HG02763 (cell line): ENCODE data around the gene SMIM41.

Experiments used
- ATAC-seq: cut with Tn5 transposase; IDR thresholded peaks from one replicate; pipeline ENCODE4 v1.9.1; 2021; ENCODE audit warnings: mild to moderate bottlenecking, moderate library complexity; ENCODE audit not compliant: unreplicated experiment

Gene SMIM41

DNA sequence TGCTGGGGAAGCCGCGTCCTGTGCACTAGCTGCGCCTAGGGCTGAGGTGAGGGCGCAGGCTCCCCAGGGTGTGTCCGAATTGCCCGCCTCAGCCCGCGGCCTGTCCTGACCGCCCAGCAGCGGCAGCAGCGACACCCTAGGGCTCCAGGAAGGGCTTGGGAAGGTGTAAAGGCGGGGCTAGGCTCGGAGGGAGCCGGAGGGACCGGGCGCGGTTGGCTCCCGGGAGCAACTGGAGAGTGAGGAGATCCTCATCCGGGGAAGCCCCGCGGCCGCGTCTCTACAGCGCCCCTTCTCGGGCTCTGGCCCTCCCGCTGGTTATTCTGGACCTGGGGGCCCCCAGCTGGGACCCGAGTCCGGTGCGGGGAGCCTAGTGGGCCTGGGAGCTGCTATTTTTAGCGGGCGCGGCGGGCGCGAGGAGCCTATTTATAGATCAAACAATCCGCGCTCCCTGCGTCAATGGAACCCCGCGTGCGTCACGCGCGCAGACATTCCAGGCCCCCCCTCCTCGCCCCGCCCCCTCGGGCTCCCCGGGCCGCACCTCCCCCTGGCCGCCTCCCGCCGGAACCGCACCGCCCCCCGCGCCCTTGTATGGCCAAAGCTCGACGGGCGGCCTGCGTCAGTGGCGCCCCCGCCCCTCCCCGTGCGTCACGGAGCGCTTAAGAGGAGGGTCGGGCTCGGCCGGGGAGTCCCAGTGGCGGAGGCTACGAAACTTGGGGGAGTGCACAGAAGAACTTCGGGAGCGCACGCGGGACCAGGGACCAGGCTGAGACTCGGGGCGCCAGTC, 28.6 kb upstream of the SMIM41 start, which contains the start of gene NR4A1:
Gene NR4A1 (plus strand): TSS at position 685 of the 784 bp plus-strand sequence. CDS start 2,887 bp downstream, outside the sequence.
- ATAC-seq, result peak; percentile 77

DNA sequence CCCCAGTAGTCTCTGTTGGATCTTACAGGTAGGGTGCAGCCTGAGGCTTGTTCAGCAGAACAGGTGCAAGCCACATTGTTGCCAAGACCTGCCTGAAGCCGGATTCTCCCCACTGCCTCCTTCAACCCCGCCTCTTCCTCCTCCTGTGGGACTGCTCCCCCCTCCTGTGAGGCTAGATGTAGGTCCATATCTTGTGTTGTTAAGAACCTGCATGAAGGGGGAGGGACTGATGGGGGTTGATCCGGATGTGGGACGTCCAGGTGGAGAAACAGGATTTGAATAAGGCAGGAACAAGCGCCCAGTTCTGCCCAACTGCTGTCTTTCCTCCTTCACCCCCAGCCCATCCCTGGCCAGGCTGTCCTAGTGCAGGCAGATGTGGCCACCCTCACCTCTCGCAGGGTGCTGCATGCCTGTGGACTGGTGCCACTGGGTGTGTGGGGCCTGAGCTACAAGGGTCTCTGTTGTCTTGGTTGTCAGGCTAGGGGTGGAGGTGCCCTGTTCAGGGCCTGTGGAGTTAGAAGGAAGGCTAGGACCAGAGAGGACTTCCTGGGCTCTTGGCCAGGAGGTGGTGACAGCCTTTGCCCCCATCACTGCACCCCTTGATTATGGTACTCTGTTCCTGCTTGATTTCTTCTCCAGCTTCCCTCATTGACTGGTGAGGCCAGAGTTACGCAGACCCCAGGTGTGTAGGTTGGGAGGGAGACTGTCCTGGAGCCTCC, 26.9 kb upstream of the SMIM41 start:
- no peak for ATAC-seq

DNA sequence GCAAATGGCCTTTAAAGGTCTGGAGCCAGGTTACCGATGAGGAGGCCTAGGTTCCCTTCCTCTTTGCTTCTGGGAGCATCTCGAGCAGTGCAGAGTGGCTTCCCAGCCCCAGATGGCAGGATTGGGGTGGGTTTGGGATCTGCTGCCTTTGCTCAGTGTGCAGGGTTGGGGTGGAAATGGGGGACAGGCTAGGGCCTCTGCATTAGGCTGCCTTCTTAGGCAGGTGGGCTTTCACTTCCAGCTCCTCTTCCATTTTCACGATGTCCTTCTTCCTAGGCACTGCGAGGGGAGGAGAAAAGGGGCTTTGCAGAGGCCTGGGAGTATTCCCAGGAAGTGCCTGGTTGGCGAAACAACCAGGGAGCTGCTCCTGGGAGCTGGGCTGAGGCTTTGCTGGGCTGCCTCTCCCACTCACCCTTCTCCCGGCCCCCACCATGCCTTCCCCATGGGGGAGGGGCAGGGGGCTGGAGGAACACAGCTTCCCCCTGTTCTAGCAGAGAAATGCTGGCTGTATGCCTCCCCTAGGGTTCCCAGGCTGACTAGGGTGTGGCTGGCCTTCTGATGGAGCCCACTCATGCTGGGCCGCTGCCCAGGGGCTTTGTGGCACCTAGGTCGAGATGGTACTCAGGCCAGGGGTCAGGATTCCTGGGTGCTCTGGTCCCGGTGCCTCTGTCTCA, 25.8 kb upstream of the SMIM41 start:
- no peak for ATAC-seq

DNA sequence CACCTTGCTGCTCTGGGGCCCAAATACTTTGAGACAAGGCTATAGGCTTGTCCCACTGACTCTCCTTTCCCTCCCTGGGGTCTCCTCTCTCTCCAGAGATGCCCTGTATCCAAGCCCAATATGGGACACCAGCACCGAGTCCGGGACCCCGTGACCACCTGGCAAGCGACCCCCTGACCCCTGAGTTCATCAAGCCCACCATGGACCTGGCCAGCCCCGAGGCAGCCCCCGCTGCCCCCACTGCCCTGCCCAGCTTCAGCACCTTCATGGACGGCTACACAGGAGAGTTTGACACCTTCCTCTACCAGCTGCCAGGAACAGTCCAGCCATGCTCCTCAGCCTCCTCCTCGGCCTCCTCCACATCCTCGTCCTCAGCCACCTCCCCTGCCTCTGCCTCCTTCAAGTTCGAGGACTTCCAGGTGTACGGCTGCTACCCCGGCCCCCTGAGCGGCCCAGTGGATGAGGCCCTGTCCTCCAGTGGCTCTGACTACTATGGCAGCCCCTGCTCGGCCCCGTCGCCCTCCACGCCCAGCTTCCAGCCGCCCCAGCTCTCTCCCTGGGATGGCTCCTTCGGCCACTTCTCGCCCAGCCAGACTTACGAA, 25.2 kb upstream of the SMIM41 start:
- ATAC-seq, result no peak

DNA sequence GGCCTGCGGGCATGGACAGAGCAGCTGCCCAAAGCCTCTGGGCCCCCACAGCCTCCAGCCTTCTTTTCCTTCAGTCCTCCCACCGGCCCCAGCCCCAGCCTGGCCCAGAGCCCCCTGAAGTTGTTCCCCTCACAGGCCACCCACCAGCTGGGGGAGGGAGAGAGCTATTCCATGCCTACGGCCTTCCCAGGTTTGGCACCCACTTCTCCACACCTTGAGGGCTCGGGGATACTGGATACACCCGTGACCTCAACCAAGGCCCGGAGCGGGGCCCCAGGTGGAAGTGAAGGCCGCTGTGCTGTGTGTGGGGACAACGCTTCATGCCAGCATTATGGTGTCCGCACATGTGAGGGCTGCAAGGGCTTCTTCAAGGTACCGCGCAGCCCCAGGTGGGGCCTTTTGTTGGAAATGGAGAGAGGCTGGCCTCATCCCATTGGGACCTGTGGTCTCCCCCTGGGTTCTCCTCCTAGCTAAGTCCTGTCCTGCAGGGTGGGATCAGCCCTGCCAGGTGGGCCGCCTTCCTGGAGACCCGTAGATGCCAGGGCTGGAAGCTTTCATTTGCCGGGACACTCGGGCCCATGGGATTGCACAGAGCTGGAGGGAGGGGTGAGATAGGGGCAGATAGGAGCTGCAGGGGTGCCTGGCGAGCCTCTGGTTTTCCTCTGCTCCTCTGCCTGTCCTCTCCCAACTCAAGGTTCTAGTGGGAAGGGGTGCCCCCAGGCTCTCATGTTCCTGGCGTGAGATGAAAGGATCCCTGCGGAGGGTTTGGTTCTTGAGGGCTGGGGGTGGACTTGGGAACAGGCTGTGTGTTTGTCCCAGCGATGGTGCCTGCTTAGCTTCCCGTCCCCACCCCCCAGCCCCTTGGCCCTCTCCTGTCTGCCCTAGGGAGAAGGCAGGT, 24.4 kb upstream of the SMIM41 start:
- no peak for ATAC-seq

DNA sequence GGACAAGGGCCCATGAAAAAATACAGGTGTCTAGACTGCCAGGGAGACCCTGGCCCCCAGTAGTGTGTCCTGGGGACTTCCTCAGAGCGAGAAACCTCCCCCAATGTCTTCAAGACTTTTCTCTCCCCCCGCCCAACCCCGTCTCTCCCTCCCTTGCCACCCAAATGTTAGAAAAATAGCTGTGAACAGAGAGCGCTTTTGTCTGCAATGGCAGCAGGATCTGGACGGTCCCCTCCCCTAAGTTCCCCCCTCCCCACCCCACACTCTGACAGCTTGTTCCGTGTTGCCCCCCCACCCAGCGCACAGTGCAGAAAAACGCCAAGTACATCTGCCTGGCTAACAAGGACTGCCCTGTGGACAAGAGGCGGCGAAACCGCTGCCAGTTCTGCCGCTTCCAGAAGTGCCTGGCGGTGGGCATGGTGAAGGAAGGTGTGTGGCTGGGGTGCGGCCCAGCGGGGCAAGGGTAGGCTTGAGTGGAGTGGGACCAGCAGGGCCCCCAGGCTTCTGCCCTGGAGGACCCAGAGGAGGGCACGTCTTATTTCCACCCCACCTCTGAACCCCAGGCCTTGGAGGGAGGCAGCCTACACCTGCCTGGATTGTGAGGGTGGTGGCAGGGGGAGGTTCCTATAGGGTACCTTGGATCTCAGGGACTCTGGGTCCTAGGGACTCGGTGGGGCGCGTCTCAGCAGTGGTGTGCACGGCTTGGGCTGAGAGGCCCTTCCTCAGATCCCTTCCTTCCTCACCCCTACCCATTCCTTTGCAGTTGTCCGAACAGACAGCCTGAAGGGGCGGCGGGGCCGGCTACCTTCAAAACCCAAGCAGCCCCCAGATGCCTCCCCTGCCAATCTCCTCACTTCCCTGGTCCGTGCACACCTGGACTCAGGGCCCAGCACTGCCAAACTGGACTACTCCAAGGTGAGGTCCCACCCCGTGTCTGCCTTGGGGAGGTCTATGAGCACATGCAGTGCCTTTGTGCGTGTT, 23.5 kb upstream of the SMIM41 start:
- no peak for ATAC-seq

DNA sequence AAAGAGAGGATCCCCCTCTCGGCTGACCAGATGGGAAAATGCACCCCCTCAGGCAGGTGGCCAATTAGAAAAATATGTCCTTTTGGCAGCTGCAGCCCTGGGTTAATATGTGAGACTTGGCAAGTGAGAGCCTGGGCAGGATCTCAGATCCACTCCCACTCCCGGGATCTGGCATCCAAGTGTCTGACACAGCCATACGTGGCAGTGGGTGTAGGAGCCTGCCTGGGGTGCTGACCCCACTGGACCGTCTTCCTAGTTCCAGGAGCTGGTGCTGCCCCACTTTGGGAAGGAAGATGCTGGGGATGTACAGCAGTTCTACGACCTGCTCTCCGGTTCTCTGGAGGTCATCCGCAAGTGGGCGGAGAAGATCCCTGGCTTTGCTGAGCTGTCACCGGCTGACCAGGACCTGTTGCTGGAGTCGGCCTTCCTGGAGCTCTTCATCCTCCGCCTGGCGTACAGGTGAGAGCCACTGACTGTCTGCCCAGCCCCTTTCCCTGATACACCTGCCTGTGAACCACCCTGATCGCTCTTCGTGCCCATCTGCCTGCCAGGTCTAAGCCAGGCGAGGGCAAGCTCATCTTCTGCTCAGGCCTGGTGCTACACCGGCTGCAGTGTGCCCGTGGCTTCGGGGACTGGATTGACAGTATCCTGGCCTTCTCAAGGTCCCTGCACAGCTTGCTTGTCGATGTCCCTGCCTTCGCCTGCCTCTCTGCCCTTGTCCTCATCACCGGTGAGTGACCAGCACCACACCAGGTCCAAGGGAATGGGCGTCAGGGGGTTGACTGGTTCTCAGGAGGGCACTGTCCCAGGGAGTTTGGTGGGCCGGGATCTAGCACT, 22.5 kb upstream of the SMIM41 start:
- ATAC-seq, result no peak

DNA sequence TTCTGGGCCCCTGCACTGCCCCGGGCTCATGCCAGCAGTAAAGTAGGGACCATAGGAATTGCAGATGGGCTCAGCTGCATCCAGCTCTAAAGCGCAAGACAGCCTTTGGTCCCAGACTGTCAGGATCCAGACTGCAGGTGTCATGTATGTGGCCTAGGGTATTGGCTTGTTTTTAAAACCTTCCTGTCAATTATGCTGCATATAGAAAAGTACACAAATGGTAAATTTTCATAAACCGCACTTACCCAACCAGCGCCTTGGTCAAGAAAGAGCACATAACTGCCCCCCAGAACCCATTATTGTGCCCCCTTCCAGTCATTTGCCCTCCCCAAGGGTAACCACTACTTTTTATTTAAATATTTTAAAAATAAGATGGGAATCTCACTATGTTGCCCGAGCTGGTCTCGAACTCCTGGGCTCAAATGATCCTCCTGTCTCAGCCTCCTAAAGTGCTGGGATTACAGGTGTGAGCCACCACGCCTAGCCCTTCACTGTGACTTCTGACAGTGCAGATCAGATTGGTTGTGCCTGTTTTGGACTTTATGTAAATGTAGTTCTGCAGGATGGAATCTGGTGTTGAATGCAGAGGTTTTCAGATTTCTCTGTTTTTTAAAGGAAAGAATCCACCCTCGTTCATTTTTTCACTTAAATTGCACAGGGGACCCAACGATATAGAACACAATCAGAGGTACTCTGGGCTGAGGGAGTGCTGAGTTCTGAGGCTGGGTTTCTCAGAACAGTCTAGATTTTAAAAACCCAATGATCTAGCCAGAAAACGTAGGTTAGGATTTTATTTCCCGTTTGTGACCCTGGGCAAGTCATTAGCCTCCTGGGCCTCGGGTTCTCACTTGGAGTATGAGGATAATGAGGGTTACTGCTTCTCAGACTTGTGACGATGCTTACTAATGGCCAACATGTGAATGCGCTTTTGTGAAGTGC, 21.6 kb upstream of the SMIM41 start:
- ATAC-seq, result no peak

DNA sequence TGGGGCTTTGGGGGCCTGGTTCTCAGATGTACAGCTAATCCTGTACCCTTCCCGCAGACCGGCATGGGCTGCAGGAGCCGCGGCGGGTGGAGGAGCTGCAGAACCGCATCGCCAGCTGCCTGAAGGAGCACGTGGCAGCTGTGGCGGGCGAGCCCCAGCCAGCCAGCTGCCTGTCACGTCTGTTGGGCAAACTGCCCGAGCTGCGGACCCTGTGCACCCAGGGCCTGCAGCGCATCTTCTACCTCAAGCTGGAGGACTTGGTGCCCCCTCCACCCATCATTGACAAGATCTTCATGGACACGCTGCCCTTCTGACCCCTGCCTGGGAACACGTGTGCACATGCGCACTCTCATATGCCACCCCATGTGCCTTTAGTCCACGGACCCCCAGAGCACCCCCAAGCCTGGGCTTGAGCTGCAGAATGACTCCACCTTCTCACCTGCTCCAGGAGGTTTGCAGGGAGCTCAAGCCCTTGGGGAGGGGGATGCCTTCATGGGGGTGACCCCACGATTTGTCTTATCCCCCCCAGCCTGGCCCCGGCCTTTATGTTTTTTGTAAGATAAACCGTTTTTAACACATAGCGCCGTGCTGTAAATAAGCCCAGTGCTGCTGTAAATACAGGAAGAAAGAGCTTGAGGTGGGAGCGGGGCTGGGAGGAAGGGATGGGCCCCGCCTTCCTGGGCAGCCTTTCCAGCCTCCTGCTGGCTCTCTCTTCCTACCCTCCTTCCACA, 20.7 kb upstream of the SMIM41 start:
- no peak for ATAC-seq

DNA sequence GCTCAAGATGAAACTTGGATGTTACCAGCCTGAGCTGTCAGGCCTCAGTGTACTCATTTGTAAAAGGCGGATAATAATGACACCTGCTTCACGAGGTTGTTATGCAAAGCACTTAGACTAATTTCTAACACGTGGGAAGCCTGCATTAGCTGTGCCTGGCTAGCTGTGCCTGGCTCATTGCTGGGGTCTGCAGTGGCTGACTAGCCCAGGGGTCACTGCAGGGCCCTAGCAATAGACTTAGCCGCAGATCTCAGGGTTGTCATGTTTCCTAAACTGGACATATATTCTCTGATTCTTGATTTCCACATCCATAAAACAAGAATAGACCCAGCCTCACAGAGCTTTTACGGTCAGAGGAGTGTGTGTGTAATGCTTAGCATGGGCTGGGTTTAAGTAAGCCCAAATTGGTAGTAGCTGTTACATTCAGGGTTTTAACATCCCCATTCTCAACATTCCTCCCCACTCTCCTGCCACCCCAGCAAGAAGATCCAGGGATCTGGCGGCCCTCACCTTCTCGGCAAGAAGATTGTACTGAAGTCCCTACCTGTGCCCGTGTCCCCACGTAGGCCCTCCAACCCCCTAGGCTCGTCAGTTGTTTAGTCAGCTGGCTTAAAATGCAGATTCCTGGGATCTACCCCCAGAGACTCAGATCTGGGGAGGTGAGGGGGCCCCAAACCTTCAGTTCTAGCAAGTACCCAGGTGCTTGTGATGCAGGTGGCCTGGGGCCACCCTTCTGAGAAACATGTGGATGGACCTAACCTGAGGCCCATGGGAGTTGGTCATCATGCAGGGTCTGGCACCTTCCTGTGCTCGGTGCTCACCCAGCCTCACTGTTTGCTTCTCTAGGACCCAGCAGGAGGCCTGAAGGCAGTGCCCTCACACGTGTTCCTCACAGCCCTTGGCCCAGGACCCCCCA, 19.7 kb upstream of the SMIM41 start:
- ATAC-seq, result no peak

DNA sequence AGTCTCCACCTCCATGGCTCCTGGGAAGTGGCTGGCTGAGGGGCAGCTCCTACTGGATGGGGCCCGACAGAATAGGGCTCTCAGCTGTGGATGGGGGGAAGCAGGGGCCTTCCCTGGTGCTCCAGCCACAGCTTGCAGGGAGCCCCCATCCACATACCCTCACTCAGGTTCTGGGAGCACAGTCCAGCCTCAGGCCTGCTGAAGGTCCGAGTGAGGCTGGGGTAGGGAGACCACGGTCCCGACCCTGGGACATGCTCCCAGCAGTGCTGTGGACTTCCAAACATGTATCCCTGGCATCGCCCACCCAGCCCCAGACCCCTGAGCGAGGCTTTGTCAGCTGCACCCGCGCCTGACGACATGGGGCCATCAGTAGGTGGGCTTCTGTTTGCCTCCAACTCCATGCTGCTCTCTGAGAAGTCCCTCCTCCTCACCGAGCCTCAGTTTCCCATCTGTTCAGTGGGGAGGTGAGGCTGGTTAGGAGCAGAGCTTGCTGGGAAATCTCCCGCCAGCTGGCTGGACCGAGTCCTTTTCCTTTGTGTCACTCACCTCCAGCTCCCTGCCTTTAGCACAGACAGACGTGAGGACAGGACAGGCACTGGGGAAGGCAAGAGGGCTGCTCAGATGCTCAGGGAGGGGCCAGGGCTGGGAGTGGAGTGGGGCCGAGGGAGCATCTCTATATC, 18.9 kb upstream of the SMIM41 start:
- no peak for ATAC-seq

DNA sequence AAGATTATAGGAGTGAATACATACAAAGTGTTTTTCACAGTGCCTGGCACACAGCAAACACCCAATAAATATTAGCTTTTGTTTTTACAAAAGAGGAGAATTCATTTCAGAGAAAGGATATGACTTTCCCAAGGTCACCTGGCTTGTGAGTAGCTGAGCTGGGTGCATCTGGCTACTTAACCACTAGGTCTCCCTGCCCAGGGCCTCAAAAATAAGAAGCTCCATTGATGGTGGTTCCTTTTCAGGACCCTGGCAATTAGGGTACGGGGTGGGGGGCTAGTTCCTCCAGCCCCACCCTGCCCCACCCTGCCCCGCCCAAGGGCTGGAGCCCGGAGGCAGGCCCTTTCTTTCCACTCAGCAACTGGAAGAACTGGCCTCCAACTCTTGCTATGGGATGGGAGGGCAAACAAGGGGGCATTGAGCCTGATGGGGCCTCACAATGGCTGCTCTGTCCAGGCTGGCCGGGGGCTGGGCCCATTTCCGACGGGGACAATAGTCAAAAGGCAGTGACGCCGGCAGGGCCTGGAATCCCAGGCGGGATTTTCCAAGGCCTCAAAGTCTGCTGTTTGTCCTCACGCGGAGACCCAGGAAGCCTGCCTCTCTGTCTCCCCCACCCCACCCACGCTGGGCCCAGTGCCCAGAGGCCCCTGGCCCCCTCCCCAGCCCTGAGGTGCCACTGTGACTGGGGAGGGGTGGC, 17.9 kb upstream of the SMIM41 start:
- ATAC-seq, result no peak

DNA sequence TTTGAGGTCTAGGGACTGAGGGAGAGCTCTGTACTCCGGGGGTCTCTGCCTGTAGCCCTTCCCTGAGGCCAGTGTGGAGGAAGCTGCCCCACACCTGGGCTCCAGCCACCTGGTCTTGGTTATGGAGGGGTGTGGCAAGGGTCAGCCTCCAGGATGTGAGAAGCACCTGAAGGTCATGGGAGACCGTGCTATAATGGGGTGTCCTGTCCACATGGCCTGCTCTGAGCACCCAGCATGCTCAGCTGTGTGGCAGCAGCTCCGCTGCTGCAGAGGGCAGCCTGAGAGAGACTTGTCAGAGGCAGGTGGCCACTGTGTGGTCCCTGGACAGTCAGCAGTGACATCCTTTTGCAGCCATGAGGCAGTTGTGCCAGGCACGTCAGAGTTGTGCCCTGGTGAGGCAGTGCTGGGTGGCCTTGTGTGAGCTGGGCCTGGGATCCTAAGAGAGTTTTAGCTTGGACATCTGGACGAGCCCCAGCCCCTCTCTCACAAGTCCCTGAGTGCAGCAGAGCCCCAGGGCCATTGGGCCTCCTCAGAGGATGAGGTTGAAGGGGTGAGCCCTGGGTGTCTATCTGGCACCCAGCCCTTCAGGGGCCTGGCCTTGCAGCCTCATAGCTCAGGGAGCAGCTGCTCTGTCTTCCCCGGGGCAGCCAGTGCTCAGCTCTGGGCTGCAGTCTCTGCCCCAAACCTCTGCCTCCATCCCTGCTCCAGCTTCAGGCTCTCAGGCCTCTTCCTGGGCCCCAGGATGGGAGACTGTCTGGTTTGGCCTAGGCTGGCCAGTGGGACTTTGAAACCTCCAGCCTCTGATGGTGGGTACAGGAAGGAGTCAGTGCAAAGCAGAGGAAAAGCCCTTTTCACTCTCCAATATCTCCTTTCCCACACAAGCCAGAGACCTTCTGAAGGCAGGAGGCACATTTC, 17.1 kb upstream of the SMIM41 start:
- no peak for ATAC-seq
